GM19043 (cell line): Measurements from ENCODE around the gene SLC45A1.

Source experiments
- ATAC-seq: cut with Tn5 transposase; IDR thresholded peaks from one replicate; pipeline ENCODE4 v1.9.1; 2021; ENCODE audit warnings: low read depth; ENCODE audit not compliant: unreplicated experiment

SLC45A1 gene

DNA sequence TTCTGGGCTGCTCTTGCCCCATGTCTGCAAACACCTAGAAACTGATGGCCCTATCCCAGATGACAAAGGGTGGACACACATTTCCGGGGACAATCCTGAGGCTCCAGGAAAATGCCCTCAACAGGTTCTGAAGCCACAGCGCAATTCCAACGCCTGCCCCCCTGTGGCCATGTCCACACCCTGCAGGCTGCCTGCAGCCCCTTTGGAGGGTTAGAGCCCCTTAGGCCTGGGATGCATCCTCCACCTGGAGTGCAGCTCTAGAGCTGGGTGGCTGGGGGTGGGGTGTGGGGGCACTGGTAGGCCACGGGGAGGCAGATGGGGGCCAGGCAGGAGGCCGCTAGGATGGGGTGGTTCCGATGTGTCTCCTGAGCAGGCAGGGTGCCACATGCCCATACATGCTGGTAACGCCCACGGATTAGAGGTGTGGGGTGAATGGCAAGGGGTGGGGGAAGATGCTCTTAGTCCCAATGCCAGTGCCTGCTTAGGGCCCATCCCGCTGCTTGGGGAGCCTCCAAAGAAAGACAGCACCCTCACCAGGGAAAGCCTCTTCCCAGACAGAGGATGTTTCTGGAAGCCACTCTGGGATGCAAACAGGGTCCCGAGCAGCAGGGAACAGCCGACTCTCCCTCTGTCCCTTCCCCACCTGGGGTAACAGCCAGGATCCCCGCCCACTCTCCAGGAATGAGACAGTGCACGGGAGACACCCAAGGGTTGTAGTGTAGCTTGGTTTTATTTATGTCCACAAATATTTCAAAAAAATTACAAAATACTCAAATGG lies 34.0 kb downstream of the SLC45A1 start:
- no peak for ATAC-seq

DNA sequence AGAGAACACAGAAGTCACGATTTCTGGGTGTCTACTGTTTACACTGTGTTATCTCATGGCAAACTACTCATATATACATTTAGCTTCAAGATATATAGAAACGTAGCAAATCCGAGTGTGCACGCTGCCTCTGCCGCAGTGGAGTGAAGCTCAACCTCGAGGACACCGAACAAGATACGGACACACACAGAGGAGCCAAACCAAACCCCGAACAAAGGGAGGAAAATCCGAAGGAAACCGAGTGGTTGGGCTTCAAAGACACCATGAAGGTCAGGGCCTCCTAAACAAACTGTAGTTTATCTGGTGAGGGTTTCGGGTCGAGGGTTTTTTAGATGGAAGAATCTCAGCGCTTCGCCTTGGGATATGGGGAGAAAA lies 34.5 kb downstream of the SLC45A1 start:
- ATAC-seq = no peak

DNA sequence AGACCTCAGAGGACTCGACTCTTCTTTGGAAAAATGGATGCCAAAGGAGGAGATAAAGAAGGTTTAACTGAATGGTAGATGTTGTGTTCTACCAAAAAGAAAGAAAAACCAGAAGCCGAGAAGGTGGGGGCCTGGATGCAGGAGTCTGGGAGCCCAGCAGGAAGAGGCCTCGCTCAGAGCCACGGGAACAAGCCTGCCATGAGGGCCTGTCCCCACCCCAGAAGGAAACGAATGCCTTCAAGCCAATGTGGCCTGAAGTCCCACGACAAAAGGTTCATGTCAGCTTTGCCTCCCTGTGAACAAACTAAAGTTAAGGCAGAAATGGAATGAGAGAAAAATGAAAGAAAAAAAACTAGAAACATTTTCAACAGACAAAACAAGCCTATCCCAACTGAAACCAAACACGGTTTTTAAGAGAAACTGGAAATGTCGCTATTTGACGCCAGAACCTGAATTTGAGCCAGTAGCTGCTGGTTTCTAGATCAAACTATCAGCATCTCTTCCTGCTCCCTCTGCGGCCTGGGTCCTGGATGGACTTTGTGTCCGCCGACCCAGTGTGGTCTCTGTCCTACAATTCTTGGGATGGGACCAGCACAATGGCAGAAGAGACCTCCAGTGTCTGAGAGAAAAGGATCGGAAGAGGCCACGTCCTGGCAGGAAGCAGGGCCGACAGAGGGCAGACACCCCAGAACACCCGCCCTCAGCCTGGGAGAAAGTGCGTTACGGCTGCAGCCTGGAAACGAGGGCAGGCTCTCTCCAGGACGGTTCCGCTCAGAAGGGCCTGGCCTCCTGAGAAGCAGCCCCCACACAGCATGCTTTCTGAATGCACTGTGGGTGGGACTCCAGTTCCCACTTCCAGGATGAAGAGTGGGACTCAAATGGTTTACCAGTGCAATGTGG lies 35.2 kb downstream of the SLC45A1 start:
- ATAC-seq = no peak

GRCh38 chr1:8354038-8354437 lies 36.1 kb downstream of the SLC45A1 start:
- ATAC-seq = no peak

DNA sequence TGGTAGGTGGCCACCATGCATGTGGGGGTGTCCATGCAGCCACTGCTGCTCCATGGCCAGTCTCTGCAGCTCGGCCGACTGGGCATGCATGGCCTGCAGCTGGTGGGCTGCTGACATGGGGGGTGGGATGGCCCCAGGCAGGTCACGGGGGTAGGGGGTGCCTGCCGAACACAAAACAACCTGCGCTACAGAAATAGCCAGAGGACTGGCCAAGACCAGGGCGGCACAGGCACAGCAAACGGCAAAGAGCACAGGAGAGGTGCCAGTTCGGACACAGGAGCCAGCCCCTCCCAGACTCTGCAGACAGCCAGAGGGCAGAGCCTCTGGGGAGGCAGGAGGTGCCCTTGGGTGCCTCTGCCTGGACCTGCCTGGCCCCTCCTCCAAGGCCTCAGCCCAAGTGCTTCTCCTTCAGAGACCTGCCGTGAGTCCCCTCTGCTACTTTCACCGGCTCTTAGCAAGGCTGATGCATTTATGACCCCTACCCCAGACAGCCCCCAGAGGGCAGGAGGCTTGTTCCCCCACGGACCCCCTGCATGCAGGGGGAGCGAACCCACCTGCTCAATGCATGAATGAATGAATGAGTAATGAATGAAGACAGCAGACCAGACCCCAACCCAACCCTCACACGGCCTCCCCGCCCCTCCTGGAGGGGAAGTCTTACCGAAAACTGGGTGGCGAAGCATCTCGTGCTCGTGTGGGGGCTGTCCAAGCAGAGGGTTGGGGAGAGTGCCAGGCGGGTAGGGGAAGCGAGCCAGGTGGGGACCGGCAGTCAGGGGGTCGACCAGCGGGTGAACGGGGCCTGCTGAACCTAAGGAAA lies 37.7 kb downstream of the SLC45A1 start:
- no peak for ATAC-seq

- ATAC-seq = no peak
These were observed 38.6 kb downstream of the SLC45A1 start for GRCh38 chr1:8356256-8357209.

GRCh38 chr1:8357329-8358101 lies 39.6 kb downstream of the SLC45A1 start:
- no peak for ATAC-seq

DNA sequence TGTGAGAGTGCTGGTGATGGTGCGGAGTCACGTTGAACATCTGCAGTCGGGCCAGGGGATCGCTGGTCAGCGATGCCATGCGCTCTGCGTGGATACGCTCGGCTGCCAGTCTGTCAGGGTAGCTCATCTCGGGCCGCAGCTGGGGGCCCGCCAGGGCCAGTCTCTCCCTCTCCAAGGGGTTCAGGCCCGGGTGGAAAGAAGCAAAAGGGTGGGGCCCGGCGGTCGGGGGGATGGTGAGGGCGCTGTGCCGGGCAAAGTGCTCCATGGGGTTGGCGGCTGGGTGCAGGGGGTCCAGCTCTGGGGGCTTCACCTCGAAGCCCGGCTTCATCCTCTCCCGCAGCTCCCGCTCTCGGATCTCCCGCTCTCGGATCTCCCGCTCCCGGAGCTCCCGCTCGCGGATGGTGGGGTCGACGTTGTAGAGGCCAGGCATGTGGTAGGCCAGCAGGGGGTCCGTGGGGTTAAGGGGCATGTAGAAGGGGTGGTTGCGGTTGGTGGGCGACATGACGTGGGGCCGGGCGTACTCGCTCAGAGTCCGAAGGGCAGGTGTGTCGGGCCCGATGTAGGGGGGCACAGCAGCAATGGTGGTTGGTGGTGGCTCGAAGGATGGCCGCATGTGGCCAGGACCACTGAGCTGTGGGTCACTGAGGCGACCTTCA lies 40.5 kb downstream of the SLC45A1 start:
- no peak for ATAC-seq

DNA sequence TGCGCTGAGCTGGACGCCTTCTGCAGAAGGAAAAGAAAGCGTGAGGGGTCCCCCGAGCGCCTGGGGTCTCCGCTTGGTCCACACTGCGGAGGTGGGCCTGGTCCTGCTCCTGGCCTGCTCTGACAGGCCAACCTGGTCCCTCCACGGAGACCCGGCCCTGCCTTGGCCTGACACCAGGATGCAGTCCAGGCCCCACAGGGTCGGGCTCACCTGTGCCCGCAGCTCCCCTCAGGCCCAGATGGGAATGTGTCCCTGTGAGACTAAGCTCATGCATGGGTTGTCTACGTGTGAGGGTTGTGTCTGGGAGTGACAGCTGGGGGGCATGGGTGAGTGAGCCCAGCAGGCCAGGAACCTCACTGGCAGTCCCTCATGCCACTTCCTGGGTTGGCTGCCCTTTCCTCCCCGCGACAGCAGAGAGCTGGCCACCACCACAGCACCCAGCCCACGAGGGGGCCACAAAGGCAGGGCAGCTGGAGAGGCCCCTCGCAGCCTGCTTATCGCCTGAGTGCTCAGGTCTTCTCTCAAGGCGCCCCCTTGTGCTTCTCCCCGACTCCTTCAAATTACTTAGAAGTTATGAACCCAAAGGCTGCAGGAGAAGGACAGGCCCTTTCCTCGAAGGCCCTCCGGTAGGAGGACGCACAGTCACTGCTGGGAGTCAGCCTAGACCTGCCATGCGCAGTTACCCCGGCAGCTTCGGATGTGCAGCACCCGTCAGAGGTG lies 41.1 kb downstream of the SLC45A1 start:
- no peak for ATAC-seq

DNA sequence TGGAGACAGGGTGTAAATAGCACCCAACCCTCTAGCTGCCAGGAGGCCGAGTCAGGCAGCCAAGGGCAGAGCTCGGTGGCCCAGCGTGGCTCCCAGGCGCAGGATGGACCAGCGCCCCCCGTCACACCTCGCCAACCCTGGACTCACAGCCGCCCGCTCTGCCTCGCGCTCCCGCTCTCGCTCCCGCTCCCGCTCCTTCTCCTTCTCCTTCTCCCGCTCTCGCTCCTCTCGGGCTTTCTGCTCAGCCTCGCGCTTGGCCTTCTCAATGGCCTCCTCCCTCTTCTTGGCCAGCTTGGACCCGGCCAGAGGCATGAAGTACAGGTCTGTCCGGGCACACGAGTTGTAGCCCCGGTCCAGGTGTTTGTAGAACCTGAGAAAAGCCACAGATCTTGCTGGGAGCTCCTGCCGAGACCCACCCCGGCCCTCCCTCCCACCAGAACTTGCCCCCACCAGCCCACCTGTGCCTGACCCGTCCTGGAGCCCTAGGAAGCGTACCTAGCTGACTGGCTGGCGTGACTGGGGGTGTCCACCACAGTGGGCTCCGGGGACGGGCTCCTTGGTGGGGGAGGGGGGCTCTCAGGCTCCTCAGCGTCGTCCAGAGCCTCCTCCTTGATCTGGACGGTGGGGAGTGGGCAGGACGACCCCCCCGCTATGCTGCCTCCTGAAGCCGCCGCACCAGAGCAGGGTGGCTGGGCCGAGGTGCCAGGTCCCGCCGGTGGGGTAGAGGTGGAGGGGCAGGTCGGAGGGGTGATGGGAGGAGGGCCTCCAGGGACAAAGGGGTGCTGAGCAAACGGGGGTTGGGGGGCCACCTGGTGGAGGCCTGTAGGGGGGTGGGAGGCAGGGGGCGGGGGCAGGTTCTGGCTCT lies 41.9 kb downstream of the SLC45A1 start:
- ATAC-seq = no peak

- ATAC-seq = no peak
These were observed 42.7 kb downstream of the SLC45A1 start for GRCh38 chr1:8360493-8361197.

GRCh38 chr1:8361198-8361849 lies 43.4 kb downstream of the SLC45A1 start:
- no peak for ATAC-seq

DNA sequence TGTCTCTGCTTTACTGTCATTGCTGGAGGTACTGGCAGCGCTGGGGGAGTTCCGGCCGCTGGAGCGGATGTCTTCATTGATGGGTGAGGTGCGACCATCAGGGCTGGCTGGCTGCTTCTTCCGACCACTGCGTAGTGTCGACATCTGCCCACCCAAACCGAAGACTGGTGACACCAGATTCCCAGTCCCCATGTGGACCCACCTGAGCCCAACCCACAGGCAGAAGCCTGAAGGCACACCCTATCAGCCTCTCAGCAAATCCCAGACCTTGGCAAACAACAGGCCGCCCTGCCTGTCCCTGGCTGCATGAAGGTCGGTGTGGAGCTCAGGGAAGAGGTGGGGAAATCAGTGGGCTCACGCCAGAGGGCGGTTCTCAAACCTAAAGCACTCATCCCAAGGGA lies 44.8 kb downstream of the SLC45A1 start:
- ATAC-seq = no peak

DNA sequence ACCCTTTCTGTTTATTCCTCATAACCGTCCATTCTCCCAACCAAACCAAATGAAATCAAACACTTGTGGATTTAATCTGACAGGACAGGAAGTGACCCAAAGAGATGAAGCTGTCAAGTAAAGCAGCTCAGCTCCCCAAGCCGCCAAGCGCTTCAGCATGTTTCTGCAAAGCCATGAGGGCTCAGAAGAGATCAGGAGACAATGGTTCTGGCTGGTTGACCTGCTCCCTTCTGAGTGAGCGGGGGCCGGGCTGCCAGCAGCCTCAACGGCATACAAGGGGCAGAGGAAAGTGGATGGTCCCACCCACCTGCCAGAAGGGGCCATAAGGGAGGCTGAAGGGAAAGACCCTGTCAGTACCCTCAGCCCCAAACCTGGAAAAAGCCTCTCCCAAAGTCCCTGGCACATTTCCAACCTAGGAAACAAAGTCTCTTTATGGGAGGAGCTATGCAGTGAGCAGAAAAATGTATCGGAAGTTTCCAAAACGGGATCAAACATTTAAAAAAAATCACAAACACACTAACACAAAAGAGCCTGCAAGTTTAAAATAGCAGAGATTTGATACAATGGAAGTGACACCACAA lies 45.4 kb downstream of the SLC45A1 start:
- ATAC-seq = no peak

DNA sequence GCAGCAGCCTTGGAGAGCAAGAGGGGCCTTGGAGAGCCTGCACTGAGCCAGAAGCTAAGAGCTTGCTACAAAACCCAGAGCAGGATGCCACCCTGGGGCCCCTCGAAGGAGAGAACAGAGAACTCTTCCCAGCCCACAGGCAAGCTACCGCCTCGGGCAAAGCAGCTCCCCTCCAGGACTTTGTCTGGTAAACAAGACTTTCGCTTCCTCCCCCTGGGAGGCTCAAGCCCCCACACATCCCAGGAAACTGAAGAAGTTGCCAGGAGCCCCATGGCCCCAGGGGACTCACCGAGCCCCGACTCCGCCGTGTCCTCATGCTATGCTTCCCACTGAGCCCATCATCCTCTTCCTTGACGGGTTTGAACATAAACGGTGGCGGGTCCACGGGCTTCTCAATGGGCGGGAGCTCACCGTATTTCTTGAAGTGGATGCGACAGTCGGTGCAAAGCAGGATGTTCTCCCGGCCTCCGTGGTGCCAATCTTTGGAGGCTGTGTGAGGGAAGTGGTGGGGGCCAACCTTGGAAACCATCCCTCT lies 45.9 kb downstream of the SLC45A1 start:
- ATAC-seq = no peak
